Keratinocyte (primary cell): Measurements from ENCODE around the gene GLS. TPM values are rescaled to one million over a fixed set of nuclear protein-coding genes. Genes with fewer than 3 reads are reported as not detected.
A peak's percentile ranks its signal among the peaks of the same experiment; 100 is the strongest.

Experiments
- DNase-seq: peaks from one replicate; pipeline ENCODE4 v3.0.0-alpha.2; 2011; ENCODE audit warnings: low read depth, missing footprints, low spot score
- FAIRE-seq: peaks from 2 replicates; lab custom pipeline; 2011; peaks lifted over from hg19 to GRCh38; lab: Jason Lieb, UNC
- H2AFZ ChIP-seq: 2 replicates; pipeline ENCODE4 v1.6.0; 2012; ENCODE audit warnings: low read length, control low read depth, inconsistent platforms; ENCODE audit not compliant: control insufficient read depth
- H3K27ac ChIP-seq: 2 replicates; pipeline ENCODE4 v1.5.1; 2011; ENCODE audit warnings: low read length; ENCODE audit not compliant: control insufficient read depth, insufficient read depth
- H3K27me3 ChIP-seq: 3 replicates; pipeline ENCODE4 v1.6.0; 2011; ENCODE audit warnings: low read length; ENCODE audit not compliant: control insufficient read depth, insufficient read depth; ENCODE audit errors: extremely low read depth
- H3K36me3 ChIP-seq, 2 experiments: 2 replicates in 1 of 2; 3 replicates in 1 of 2; pipeline ENCODE4 v1.5.1; 2011; ENCODE audit warnings: low read length in 2 of 2, mild to moderate bottlenecking in 1 of 2; ENCODE audit not compliant: control insufficient read depth in 2 of 2, insufficient read depth in 2 of 2; ENCODE audit errors: extremely low read depth in 1 of 2
- H3K4me1 ChIP-seq: 3 replicates; pipeline ENCODE4 v1.5.1; 2011; ENCODE audit warnings: low read length; ENCODE audit not compliant: control insufficient read depth, insufficient read depth; ENCODE audit errors: extremely low read depth
- H3K4me2 ChIP-seq: 3 replicates; pipeline ENCODE4 v1.6.0; 2011; ENCODE audit warnings: low read depth, low read length; ENCODE audit not compliant: control insufficient read depth, insufficient read depth; ENCODE audit errors: extremely low read depth
- H3K4me3 ChIP-seq, 3 experiments: fragments of 200-600 bp in 1 of 3; sonication (generic) in 1 of 3; 2 replicates in 2 of 3; 3 replicates in 1 of 3; pipeline ENCODE4 v1.5.1; 2011 to 2016; ENCODE audit warnings: low read length in 3 of 3, mild to moderate bottlenecking in 3 of 3, control low read depth in 2 of 3, inconsistent platforms in 1 of 3, low read depth in 1 of 3, mixed read lengths in 1 of 3, mixed run types in 1 of 3, moderate library complexity in 1 of 3; ENCODE audit not compliant: control insufficient read depth in 2 of 3, insufficient read depth in 2 of 3; ENCODE audit errors: extremely low read depth in 1 of 3
- H3K79me2 ChIP-seq: 2 replicates; pipeline ENCODE4 v1.6.0; 2012; ENCODE audit warnings: low read length; ENCODE audit not compliant: control insufficient read depth, insufficient read depth
- H3K9ac ChIP-seq: 3 replicates; pipeline ENCODE4 v1.6.0; 2011; ENCODE audit warnings: low read length; ENCODE audit not compliant: control insufficient read depth, insufficient read depth; ENCODE audit errors: extremely low read depth
- H3K9me1 ChIP-seq: 3 replicates; pipeline ENCODE4 v1.6.0; 2011; ENCODE audit warnings: low read length; ENCODE audit not compliant: control insufficient read depth, insufficient read depth; ENCODE audit errors: extremely low read depth
- H3K9me3 ChIP-seq: 2 replicates; pipeline ENCODE4 v1.5.1; 2012; ENCODE audit warnings: low read depth, low read length; ENCODE audit not compliant: control insufficient read depth
- H4K20me1 ChIP-seq: 3 replicates; pipeline ENCODE4 v1.6.0; 2011; ENCODE audit warnings: low read length; ENCODE audit not compliant: control insufficient read depth, insufficient read depth; ENCODE audit errors: extremely low read depth
- CTCF ChIP-seq, 3 experiments: IDR thresholded peaks in 1 of 3; conservative IDR thresholded peaks in 1 of 3; optimal IDR thresholded peaks in 1 of 3; 2 replicates in 2 of 3; 3 replicates in 1 of 3; pipeline versions ENCODE3 to v1.5.1; 2011; ENCODE audit warnings: low read length in 3 of 3, mild to moderate bottlenecking in 3 of 3, moderate library complexity in 2 of 3, control low read depth in 1 of 3, inconsistent platforms in 1 of 3; ENCODE audit not compliant: insufficient read depth in 2 of 3; ENCODE audit errors: extremely low read depth in 1 of 3
- EZH2 ChIP-seq: IDR thresholded peaks from one replicate; pipeline ENCODE4 v1.6.1; 2012; ENCODE audit warnings: inconsistent platforms, mild to moderate bottlenecking, low read length, moderate library complexity
- dilution Hi-C: fragments of 300-500 bp; cut with MboI; formaldehyde crosslinking; loops from one replicate; pipeline ENCODE4 v1.7.0; 2020; ENCODE audit warnings: low sequenced_read_pairs; ENCODE audit not compliant: extremely low pct_ligation_motif_present
- polyA minus RNA-seq, 3 experiments: library from RNA; depleted of rRNA, polyadenylated mRNA; stranded (reverse); fragments of >200 nt; gene quantifications; 1 replicate in 1 of 3; 2 replicates in 1 of 3; 3 replicates in 1 of 3; pipeline ENCODE4 v1.2.3, GENCODE V29; 2011
- polyA plus RNA-seq, 5 experiments: library from polyadenylated mRNA; depleted of rRNA in 3 of 5; stranded (reverse) in 3 of 5; stranded (forward) in 1 of 5; unstranded in 1 of 5; fragments of >200 nt; gene quantifications; 1 replicate in 1 of 5; 2 replicates in 3 of 5; 3 replicates in 1 of 5; pipeline versions ENCODE4 v1.2.1 to v1.2.3, GENCODE V29; 2011 to 2012; ENCODE audit warnings: missing spikeins in 2 of 5, low read depth in 1 of 5, low replicate concordance in 1 of 5

GLS gene
- polyA plus RNA-seq, result 70.9 to 130 TPM (median 98.4 TPM) in 3 replicates
- polyA plus RNA-seq (2011; ENCODE audit: low read depth), result 73.4 TPM
- polyA plus RNA-seq (2011; cell fraction: cytosol; rRNA removed), result 35.9 and 65.0 TPM in 2 replicates
- polyA plus RNA-seq (2011; cell fraction: nucleus; rRNA removed), result 125 and 208 TPM in 2 replicates
- polyA plus RNA-seq (2012; ENCODE audit: low replicate concordance), result 84.0 and 86.3 TPM in 2 replicates
- 54.3 to 225 TPM (median 97.0 TPM) in 3 replicates for polyA minus RNA-seq
- polyA minus RNA-seq (2011; cell fraction: cytosol; rRNA and poly(A)+ RNA removed), result 85.0 TPM
- polyA minus RNA-seq (2011; cell fraction: nucleus; rRNA and poly(A)+ RNA removed), result 243 and 504 TPM in 2 replicates

- no peak for DNase-seq
- peaks cover 14% of the 10 kb centered on the region for H4K20me1 ChIP-seq
- H3K27ac ChIP-seq, result peak within 1 kb of the TSS; percentile 91
- no peaks in the 10 kb centered on the region for H3K9me3 ChIP-seq
- dilution Hi-C loops, result no loop called here
- H3K4me1 ChIP-seq, result peaks cover 31% of the 10 kb centered on the region
- H3K36me3 ChIP-seq, result peaks cover 2 to 7% of the 10 kb centered on the region in 2 experiments
- peak within 1 kb of the TSS; percentile 55 to 99 (median 87) for H3K4me3 ChIP-seq
- peak within 1 kb of the TSS; percentile 99 for H3K4me2 ChIP-seq
- peak; percentile 44 for FAIRE-seq
- H3K9me1 ChIP-seq, result no peaks in the 10 kb centered on the region
- H3K27me3 ChIP-seq, result no peaks in the 10 kb centered on the region
- H3K79me2 ChIP-seq, result peaks cover 49% of the 10 kb centered on the region
- H2AFZ ChIP-seq, result peak within 1 kb of the TSS; percentile 96
- TF ChIP-seq CTCF (optimal IDR thresholded peaks at IDR 0.05 in 1 of 3, IDR thresholded peaks at IDR 0.05 in 1 of 3, conservative IDR thresholded peaks at IDR 0.05 in 1 of 3; ENCODE audit: extremely low read depth in 1 of 3, insufficient read depth in 2 of 3, low read length in 3 of 3), result no peak
- TF ChIP-seq EZH2, result no peak
- peak within 1 kb of the TSS; percentile 96 for H3K9ac ChIP-seq
These were observed at the start of gene GLS for GRCh38 chr2:190880378-190881083. Gene GLS (plus strand): TSS chr2:190880821. CDS start chr2:190881085, 264 bp downstream.

- Histone ChIP-seq H3K4me3 (no peak overlapping the region), H3K4me1 (peaks cover 22% of the 10 kb centered on the region), H4K20me1 (no peaks in the 10 kb centered on the region), H3K27ac (no peak overlapping the region), H3K4me2 (no peak overlapping the region), H3K9me3 (no peaks in the 10 kb centered on the region), H3K9ac (no peak overlapping the region), H3K27me3 (no peaks in the 10 kb centered on the region), H3K9me1 (no peaks in the 10 kb centered on the region), H3K79me2 (no peaks in the 10 kb centered on the region), H2AFZ (no peak overlapping the region), H3K36me3 (no peaks in the 10 kb centered on the region)
- no peak for DNase-seq
- dilution Hi-C loops, result no loop called here
- no peak for FAIRE-seq
- TF ChIP-seq CTCF (optimal IDR thresholded peaks at IDR 0.05 in 1 of 3, IDR thresholded peaks at IDR 0.05 in 1 of 3, conservative IDR thresholded peaks at IDR 0.05 in 1 of 3; ENCODE audit: extremely low read depth in 1 of 3, insufficient read depth in 2 of 3, low read length in 3 of 3), result no peak
- TF ChIP-seq EZH2, result no peak
These were observed 48.7 kb upstream of the GLS start for GRCh38 chr2:190831941-190832340.
